ENCODE results near the gene SARS1. TPM values are rescaled to one million over a fixed set of nuclear protein-coding genes. Genes with fewer than 3 reads are reported as not detected.
A peak's percentile ranks its signal among the peaks of the same experiment; 100 is the strongest.

The SARS1 gene
- total and polyA plus RNA-seq, 2 of the 8 experiments (the other 6 are each of a cell fraction or from before 2014, with no cell fraction given) = 83.1 to 146 TPM

GRCh38 chr1:109199710-109200109, 14.0 kb upstream of the SARS1 start:
- CTCF ChIA-PET (ENCODE audit: partially characterized antibody) = interaction anchor here (1.1 to 32.0 kb wide), 8 partner anchors 8 to 111 kb away, joined by 3 to 651 read pairs (median 24); partner anchors contain the start of genes CELSR2 and SARS1
- no peak overlapping the region for H2BK120ac ChIP-seq (replicated peaks; ENCODE audit: low read depth, low read length)
- no peak for TF ChIP-seq TCF12 (IDR thresholded peaks at IDR 0.05; ENCODE audit: low read depth, low read length)
- no peak for TF ChIP-seq SIN3A (conservative IDR thresholded peaks at IDR 0.05 in 1 of 2, IDR thresholded peaks at IDR 0.05 in 1 of 2; ENCODE audit: low read depth in 1 of 2, low read length in 2 of 2)
- no peak for TF ChIP-seq RXRA (IDR thresholded peaks at IDR 0.05; ENCODE audit: insufficient read depth, low read depth, low read length)
- no peak for TF ChIP-seq POU5F1 (IDR thresholded peaks at IDR 0.05; ENCODE audit: low read depth, low read length)
- TF ChIP-seq TEAD4 (IDR thresholded peaks at IDR 0.05; ENCODE audit: low read depth, low read length) = no peak
- TF ChIP-seq, protein P1, sequence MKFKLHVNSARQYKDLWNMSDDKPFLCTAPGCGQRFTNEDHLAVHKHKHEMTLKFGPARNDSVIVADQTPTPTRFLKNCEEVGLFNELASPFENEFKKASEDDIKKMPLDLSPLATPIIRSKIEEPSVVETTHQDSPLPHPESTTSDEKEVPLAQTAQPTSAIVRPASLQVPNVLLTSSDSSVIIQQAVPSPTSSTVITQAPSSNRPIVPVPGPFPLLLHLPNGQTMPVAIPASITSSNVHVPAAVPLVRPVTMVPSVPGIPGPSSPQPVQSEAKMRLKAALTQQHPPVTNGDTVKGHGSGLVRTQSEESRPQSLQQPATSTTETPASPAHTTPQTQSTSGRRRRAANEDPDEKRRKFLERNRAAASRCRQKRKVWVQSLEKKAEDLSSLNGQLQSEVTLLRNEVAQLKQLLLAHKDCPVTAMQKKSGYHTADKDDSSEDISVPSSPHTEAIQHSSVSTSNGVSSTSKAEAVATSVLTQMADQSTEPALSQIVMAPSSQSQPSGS (IDR thresholded peaks at IDR 0.05; ENCODE audit: low read length) = no peak
- TF ChIP-seq KDM4A (IDR thresholded peaks at IDR 0.05; ENCODE audit: low read depth, low read length, severe bottlenecking) = no peak
- TF ChIP-seq SIX5 (IDR thresholded peaks at IDR 0.05; ENCODE audit: low read depth, low read length) = no peak
- TF ChIP-seq BCL11A (IDR thresholded peaks at IDR 0.05; ENCODE audit: low read depth in 2 of 2, low read length in 2 of 2) = no peak
- TF ChIP-seq GTF2F1 (IDR thresholded peaks at IDR 0.05; ENCODE audit: borderline replicate concordance, low read depth, low read length) = no peak
- no peak for TF ChIP-seq PHF8 (conservative IDR thresholded peaks at IDR 0.05; ENCODE audit: low read depth, low read length)
- TF ChIP-seq JUND (IDR thresholded peaks at IDR 0.05; ENCODE audit: low read length) = no peak

More at GRCh38 chr1:109199710-109200109, 14.0 kb upstream of the SARS1 start:
- no peaks in the 10 kb centered on the region for H3K27me3 ChIP-seq (replicated peaks in 1 of 4; ENCODE audit: control insufficient read depth in 3 of 4, extremely low read depth in 1 of 4, insufficient read depth in 3 of 4, low read length in 3 of 4)
- H2AK5ac ChIP-seq (ENCODE audit: low read depth, low read length) = no peak overlapping the region
- no peak overlapping the region for H3K4me2 ChIP-seq (ENCODE audit: insufficient read depth in 1 of 2, low read depth in 2 of 2, low read length in 2 of 2)
- H4K20me1 ChIP-seq (replicated peaks in 1 of 2; ENCODE audit: control insufficient read depth in 1 of 2, insufficient read depth in 2 of 2, low read length in 2 of 2) = no peaks in the 10 kb centered on the region
- H4K91ac ChIP-seq (replicated peaks; ENCODE audit: insufficient read length, low read length) = no peak overlapping the region
- no peak overlapping the region for H4K5ac ChIP-seq (ENCODE audit: insufficient read length, low read depth, low read length)
- no peak overlapping the region for H3K56ac ChIP-seq (replicated peaks; ENCODE audit: insufficient read length, low read depth, low read length)
- peaks cover 0 to 4% (median 1%) of the 10 kb centered on the region in 4 experiments; a peak in 1 of 7 replicates for H3K4me1 ChIP-seq (replicated peaks in 1 of 4; ENCODE audit: control insufficient read depth in 3 of 4, insufficient read depth in 4 of 4, low read length in 3 of 4)
- H2BK12ac ChIP-seq (ENCODE audit: low read depth, low read length) = no peak overlapping the region
- H2AFZ ChIP-seq (ENCODE audit: low read length) = no peak overlapping the region
- H3K23ac ChIP-seq (ENCODE audit: insufficient read length) = no peak overlapping the region
- no peak for FAIRE-seq
- no peaks in the 10 kb centered on the region for H3K9me3 ChIP-seq (ENCODE audit: insufficient read depth in 2 of 2, low read depth in 1 of 2, low read length in 1 of 2)
- WGBS, 2 experiments (ENCODE audit: extremely low coverage in 1 of 2, insufficient coverage in 1 of 2, insufficient read length in 1 of 2, insufficient replicate concordance in 2 of 2, low coverage in 1 of 2, low lambda C conversion rate in 2 of 2, missing lambda C conversion rate in 1 of 2) = 80% methylated on average over 10 of the region's 10 CpGs; no CpG with 5 or more reads in 1 of the 2 experiments
- H3K9ac ChIP-seq (replicated peaks in 1 of 4; ENCODE audit: extremely low read depth in 1 of 4, low read depth in 3 of 4, low read length in 3 of 4) = no peak overlapping the region
- no peak overlapping the region for H3K27ac ChIP-seq (ENCODE audit: low read depth, low read length)
- no peak overlapping the region for H4K8ac ChIP-seq (ENCODE audit: extremely low read depth, insufficient read depth, low read length)
- H3K18ac ChIP-seq (ENCODE audit: extremely low read depth, low read length) = no peak overlapping the region
- H3K79me1 ChIP-seq (ENCODE audit: low read depth, low read length) = no peaks in the 10 kb centered on the region
- H2BK20ac ChIP-seq (ENCODE audit: low read length) = no peak overlapping the region
- no peak overlapping the region for H3K14ac ChIP-seq (ENCODE audit: insufficient read length)
- no peak overlapping the region for H2BK5ac ChIP-seq (ENCODE audit: low read depth, low read length)
- no peaks in the 10 kb centered on the region for H3K79me2 ChIP-seq (ENCODE audit: control insufficient read depth in 1 of 2, insufficient read depth in 2 of 2, low read length in 2 of 2)
- no peak overlapping the region for H3K4me3 ChIP-seq (ENCODE audit: extremely low read depth in 1 of 4, insufficient read depth in 2 of 4, low read depth in 3 of 4, low read length in 4 of 4)
- no peak for DNase-seq (ENCODE audit: low read depth in 1 of 2, low spot score in 2 of 2)
- H3K23me2 ChIP-seq (ENCODE audit: low read depth, low read length) = no peaks in the 10 kb centered on the region
- H3K4ac ChIP-seq (replicated peaks; ENCODE audit: insufficient read length, low read depth, low read length) = no peak overlapping the region
- POLR2A ChIA-PET (ENCODE audit: partially characterized antibody) = interaction anchor here (1.0 to 3.2 kb wide), 5 partner anchors 15 to 64 kb away, joined by 3 to 18 read pairs (median 5); partner anchors contain the start of gene SARS1
- 0 out of 2 replicates have a peak overlapping the region, but pooled peaks have one; percentile 81 for H2BK15ac ChIP-seq (ENCODE audit: low read length)
- no peaks in the 10 kb centered on the region for H3K36me3 ChIP-seq (ENCODE audit: control insufficient read depth in 2 of 4, insufficient read depth in 4 of 4, low read length in 3 of 4)
